Natural killer cell (primary cell): ENCODE measurements around the gene TTC39C. TPM values are rescaled to one million over a fixed set of nuclear protein-coding genes. Genes with fewer than 3 reads are reported as not detected.
"Not testable (repeated sequence)": the region's sequence is repeated elsewhere in the genome, so short reads cannot be mapped to it uniquely, and the experiment has no call there.

ENCODE experiments used
- ATAC-seq, 3 donors: fragments of 150-1000 bp in 2 of 3; fragments of 200-7000 bp in 1 of 3; cut with Tn5 transposase; 1 replicate in 1 of 3; 2 replicates in 2 of 3; pipeline ENCODE4 v1.10.0; 2021; ENCODE audit warnings: mild to moderate bottlenecking in 2 of 3, moderate library complexity in 2 of 3
- DNase-seq, 2 donors: peaks; one replicate each; pipeline versions ENCODE4 v3.0.0 to v3.0.0-alpha.2; 2013 to 2021; ENCODE audit warnings: mixed read lengths in 1 of 2
- H3K27ac ChIP-seq: one replicate; pipeline ENCODE4 v1.5.1; 2013; ENCODE audit warnings: mild to moderate bottlenecking, low read length
- H3K27me3 ChIP-seq: one replicate; pipeline ENCODE4 v1.6.1; 2013; ENCODE audit warnings: low read length; ENCODE audit not compliant: control insufficient read depth, insufficient read depth
- H3K36me3 ChIP-seq: one replicate; pipeline ENCODE4 v1.6.1; 2013; ENCODE audit warnings: low read length; ENCODE audit not compliant: control insufficient read depth, insufficient read depth
- H3K4me1 ChIP-seq: one replicate; pipeline ENCODE4 v1.6.1; 2013; ENCODE audit warnings: low read length; ENCODE audit not compliant: control insufficient read depth, insufficient read depth
- H3K4me3 ChIP-seq: one replicate; pipeline ENCODE4 v1.5.1; 2013; ENCODE audit warnings: low read length
- H3K9me3 ChIP-seq: one replicate; pipeline ENCODE4 v1.6.1; 2013; ENCODE audit warnings: low read length; ENCODE audit not compliant: control insufficient read depth, insufficient read depth
- H3K27ac Mint-ChIP-seq, 2 donors: one replicate each; pipeline ENCODE4 v1.8.0; 2022; ENCODE audit warnings: mild to moderate bottlenecking in 2 of 2, mixed read lengths in 2 of 2, moderate library complexity in 1 of 2
- H3K27me3 Mint-ChIP-seq, 2 donors: one replicate each; pipeline ENCODE4 v1.8.0; 2022; ENCODE audit warnings: low read depth in 2 of 2, mixed read lengths in 2 of 2
- H3K36me3 Mint-ChIP-seq: one replicate; pipeline ENCODE4 v1.8.0; 2022; ENCODE audit warnings: mixed read lengths
- H3K4me1 Mint-ChIP-seq, 2 donors: one replicate each; pipeline ENCODE4 v1.8.0; 2022; ENCODE audit warnings: mixed read lengths in 2 of 2
- H3K4me3 Mint-ChIP-seq: one replicate; pipeline ENCODE4 v1.8.0; 2022; ENCODE audit warnings: mild to moderate bottlenecking, moderate library complexity, mixed read lengths
- H3K9me3 Mint-ChIP-seq, 2 donors: one replicate each; pipeline ENCODE4 v1.8.0; 2022; ENCODE audit warnings: mixed read lengths in 2 of 2
- WGBS: methylation state at CpG from one replicate; pipeline ENCODE4 v1.1.7; 2013; ENCODE audit warnings: missing lambda C conversion rate; ENCODE audit not compliant: insufficient coverage; 5-methylcytosine and 5-hydroxymethylcytosine counted together
- intact Hi-C: fragments of 100-400 bp; cut with micrococcal nuclease; formaldehyde crosslinking; loops from one replicate; pipeline ENCODE4 v1.14.2; 2022
- total RNA-seq, 4 donors: library from RNA; stranded (reverse); fragments of 120-200 nt in 1 of 4; gene quantifications; one replicate each; pipeline versions ENCODE4 v1.2.3 to v1.2.4, GENCODE V29; 2013 to 2022
- TF ChIP-seq, protein P1 (sequence below): fragments of 200-600 bp; IDR thresholded peaks from one replicate; pipeline ENCODE4 v1.8.0; 2022; ENCODE audit warnings: antibody characterized with exemption

The TTC39C gene
- total RNA-seq, 3 donors from 2014 or later (not counting 1 experiment from before 2014, with no cell fraction given), result 39.0 to 61.5 (median 44.3) TPM

DNA sequence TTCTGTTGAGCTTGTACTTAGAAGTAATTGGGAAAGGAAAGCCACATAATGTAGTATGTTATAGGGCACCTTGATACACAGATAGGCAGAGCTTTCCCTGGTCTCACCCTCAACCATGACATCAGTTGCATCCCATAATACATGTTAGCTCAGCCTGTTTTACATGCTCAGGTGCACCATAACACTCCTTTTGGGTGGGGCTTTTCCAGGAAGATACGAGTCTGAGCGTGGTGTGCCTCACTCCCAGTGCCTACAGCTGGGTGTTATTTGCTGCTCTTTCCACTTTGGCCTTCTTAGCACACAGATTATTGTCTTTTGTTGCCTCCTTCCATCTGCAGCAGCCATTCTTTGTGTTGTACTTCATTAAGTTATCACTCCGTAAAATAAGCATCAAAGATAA is 11.9 kb downstream of the TTC39C start:
- no peak overlapping the region for H3K4me3 Mint-ChIP-seq

DNA sequence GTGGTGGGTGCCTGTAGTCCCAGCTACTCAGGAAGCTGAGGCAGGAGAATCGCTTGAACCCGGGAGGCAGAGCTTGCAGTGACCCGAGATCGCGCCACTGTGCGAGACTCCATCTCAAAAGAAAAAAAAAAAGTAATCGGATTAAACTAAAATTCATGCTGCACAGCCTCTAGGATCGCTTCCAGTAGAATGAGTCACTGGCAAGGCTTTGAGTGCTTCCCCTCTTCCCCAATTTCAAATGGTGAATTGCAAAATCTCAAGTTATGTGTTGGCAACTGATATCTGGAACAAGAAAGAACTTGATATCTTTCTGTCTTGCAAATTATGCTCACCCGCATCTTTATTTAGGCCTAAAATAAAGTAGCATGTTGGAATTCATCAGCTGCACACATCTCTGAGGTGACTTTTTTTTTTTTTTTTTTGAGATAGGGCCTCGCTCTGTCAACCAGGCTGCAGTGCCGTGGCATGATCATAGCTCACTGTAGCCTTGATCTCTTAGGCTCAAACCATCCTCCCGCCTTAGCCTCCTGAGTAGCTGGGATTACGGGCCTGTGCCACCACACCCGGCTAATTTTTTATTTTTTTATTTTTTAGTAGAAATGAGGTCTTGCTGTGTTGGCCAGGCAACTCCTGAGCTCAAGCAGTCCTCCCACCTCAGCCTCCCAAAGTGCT is 12.7 kb downstream of the TTC39C start:
- Mint-ChIP-seq H3K4me1 (peaks cover 70 to 71% of the 10 kb centered on the region in 2 donors), H3K9me3 (no peaks in the 10 kb centered on the region), H3K27me3 (no peaks in the 10 kb centered on the region), H3K4me3 (no peak overlapping the region), H3K27ac (peak overlapping the region in 1 of 2 donors; percentile 26), H3K36me3 (no peaks in the 10 kb centered on the region)
- intact Hi-C loops, result no loop called here
- TF ChIP-seq, protein P1, sequence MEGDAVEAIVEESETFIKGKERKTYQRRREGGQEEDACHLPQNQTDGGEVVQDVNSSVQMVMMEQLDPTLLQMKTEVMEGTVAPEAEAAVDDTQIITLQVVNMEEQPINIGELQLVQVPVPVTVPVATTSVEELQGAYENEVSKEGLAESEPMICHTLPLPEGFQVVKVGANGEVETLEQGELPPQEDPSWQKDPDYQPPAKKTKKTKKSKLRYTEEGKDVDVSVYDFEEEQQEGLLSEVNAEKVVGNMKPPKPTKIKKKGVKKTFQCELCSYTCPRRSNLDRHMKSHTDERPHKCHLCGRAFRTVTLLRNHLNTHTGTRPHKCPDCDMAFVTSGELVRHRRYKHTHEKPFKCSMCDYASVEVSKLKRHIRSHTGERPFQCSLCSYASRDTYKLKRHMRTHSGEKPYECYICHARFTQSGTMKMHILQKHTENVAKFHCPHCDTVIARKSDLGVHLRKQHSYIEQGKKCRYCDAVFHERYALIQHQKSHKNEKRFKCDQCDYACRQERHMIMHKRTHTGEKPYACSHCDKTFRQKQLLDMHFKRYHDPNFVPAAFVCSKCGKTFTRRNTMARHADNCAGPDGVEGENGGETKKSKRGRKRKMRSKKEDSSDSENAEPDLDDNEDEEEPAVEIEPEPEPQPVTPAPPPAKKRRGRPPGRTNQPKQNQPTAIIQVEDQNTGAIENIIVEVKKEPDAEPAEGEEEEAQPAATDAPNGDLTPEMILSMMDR, result no peak
- H3K27me3 ChIP-seq, result no peaks in the 10 kb centered on the region
- WGBS, result 93% methylated on average over 12 of the region's 14 CpGs
- DNase-seq (no peak), ATAC-seq (no peak)
- H3K4me3 ChIP-seq, result no peak overlapping the region
- no peak overlapping the region for H3K27ac ChIP-seq
- peaks cover 39% of the 10 kb centered on the region for H3K4me1 ChIP-seq
- no peaks in the 10 kb centered on the region for H3K9me3 ChIP-seq
- peaks cover 11% of the 10 kb centered on the region for H3K36me3 ChIP-seq

More for the DNA sequence above, 11.9 kb downstream of the TTC39C start:
- H3K4me1 ChIP-seq, result peaks cover 42% of the 10 kb centered on the region
- no peak for DNase-seq
- peak overlapping the region; percentile 32 to 49 for H3K27ac Mint-ChIP-seq
- H3K36me3 ChIP-seq, result peaks cover 11% of the 10 kb centered on the region
- no peaks in the 10 kb centered on the region for H3K9me3 Mint-ChIP-seq
- no peak overlapping the region for H3K27ac ChIP-seq
- 79% methylated on average over 3 of the region's 3 CpGs for WGBS
- no peaks in the 10 kb centered on the region for H3K9me3 ChIP-seq
- intact Hi-C loops, result no loop called here
- ATAC-seq, result no peak
- peaks cover 74 to 75% of the 10 kb centered on the region in 2 donors for H3K4me1 Mint-ChIP-seq
- H3K4me3 ChIP-seq, result no peak overlapping the region
- no peaks in the 10 kb centered on the region for H3K27me3 ChIP-seq
- H3K27me3 Mint-ChIP-seq, result no peaks in the 10 kb centered on the region
- H3K36me3 Mint-ChIP-seq, result no peaks in the 10 kb centered on the region
- TF ChIP-seq, protein P1, result no peak

DNA sequence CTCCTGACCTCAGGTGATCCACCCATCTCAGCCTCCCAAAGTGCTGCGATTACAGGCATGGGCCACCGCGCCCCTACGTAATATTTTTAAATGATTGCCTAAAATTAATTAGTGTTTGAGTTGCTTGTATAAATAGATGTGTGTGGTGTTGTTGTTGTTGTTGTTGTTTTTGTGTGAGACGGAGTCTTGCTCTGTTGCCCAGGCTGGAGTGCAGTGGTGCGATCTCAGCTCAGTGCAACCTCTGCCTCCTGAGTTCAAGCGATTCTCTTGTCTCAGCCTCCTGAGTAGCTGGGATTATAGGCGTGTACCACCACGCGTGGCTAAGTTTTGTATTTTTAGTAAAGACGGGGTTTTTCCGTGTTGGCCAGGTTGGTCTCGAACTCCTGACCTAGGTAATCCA is 14.4 kb downstream of the TTC39C start:
- H3K9me3 Mint-ChIP-seq, ATAC-seq, H3K27ac Mint-ChIP-seq, intact Hi-C loops, H3K27me3 ChIP-seq, H3K4me3 ChIP-seq, H3K36me3 ChIP-seq, H3K9me3 ChIP-seq, DNase-seq, H3K27ac ChIP-seq, H3K27me3 Mint-ChIP-seq, H3K36me3 Mint-ChIP-seq, H3K4me3 Mint-ChIP-seq: not testable (repeated sequence)
- peaks cover 24% of the 10 kb centered on the region for H3K4me1 ChIP-seq
- peaks cover 66% of the 10 kb centered on the region in 2 donors for H3K4me1 Mint-ChIP-seq
- WGBS, result 95% methylated on average over 13 of the region's 13 CpGs

DNA sequence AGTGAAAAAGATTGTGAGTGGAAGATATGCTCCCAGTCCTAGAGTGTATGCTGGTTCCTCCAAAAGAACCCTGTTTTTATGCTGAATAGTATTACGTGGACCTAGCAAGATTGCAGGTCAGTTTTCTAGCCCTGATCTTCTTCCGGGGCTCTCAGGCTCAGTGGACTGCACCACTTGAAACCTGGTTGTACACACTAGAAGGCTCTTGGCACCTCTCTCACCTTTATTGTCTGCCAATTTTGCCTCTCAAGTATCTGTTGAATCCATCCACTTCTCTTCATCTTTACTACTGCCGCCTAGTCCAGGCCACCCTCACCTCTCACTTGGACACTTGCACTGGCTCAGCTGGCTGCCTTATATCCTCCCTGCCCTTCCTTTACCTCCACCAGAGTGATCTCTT is 16.8 kb downstream of the TTC39C start:
- ATAC-seq (no peak), DNase-seq (no peak)
- peaks cover 9% of the 10 kb centered on the region for H3K4me1 ChIP-seq
- peak overlapping the region in 1 of 2 donors; percentile 7 for H3K27ac Mint-ChIP-seq
- H3K4me3 ChIP-seq, result no peak overlapping the region
- no peaks in the 10 kb centered on the region for H3K36me3 Mint-ChIP-seq
- TF ChIP-seq, protein P1, result no peak
- no peaks in the 10 kb centered on the region for H3K27me3 ChIP-seq
- H3K4me3 Mint-ChIP-seq, result no peak overlapping the region
- WGBS, result 91% methylated on average over 3 of the region's 3 CpGs
- H3K27me3 Mint-ChIP-seq, result no peaks in the 10 kb centered on the region
- no peaks in the 10 kb centered on the region for H3K9me3 Mint-ChIP-seq
- peaks cover 57 to 62% of the 10 kb centered on the region in 2 donors for H3K4me1 Mint-ChIP-seq
- H3K36me3 ChIP-seq, result no peaks in the 10 kb centered on the region
- H3K27ac ChIP-seq, result no peak overlapping the region
- intact Hi-C loops, result no loop called here
- no peaks in the 10 kb centered on the region for H3K9me3 ChIP-seq
